Endothelial cell of umbilical vein (primary cell): Measurements from ENCODE around the gene CPOX. TPM values are rescaled to one million over a fixed set of nuclear protein-coding genes. Genes with fewer than 3 reads are reported as not detected.

Experiments used
- BruUV-seq: library from RNA; stranded (reverse); fragments of 400-500 nt; replicated peaks from 2 replicates; lab custom pipeline; 2021; lab: Mats Ljungman, UMichigan
- CTCF ChIA-PET: fragments of 300-600, 350-600 bp; sonication (Branson Sonifier 250); formaldehyde crosslinking; loops from one replicate; lab custom pipeline; 2021; ENCODE audit warnings: antibody characterized with exemption, inconsistent platforms; lab: Charles Lee
- POLR2A ChIA-PET: fragments of 300-600, 350-600 bp; sonication (Branson Sonifier 250); formaldehyde crosslinking; loops from one replicate; lab custom pipeline; 2021; ENCODE audit warnings: antibody characterized with exemption, inconsistent platforms; lab: Charles Lee
- DNase-seq: peaks from one replicate; pipeline ENCODE4 v3.0.0-alpha.2; 2011; ENCODE audit warnings: low read depth, low spot score
- FAIRE-seq: peaks from 2 replicates; lab custom pipeline; 2011; peaks lifted over from hg19 to GRCh38; lab: Jason Lieb, UNC
- H2AFZ ChIP-seq: 2 replicates; pipeline ENCODE4 v1.6.0; 2012; ENCODE audit warnings: low read depth, low read length, control low read depth, inconsistent platforms
- H3K27ac ChIP-seq: 2 replicates; pipeline ENCODE4 v1.5.1; 2011; ENCODE audit warnings: low read depth, mild to moderate bottlenecking, control low read depth, low read length, moderate library complexity; ENCODE audit not compliant: insufficient read depth
- H3K27me3 ChIP-seq, 2 experiments: 2 replicates each; pipeline versions ENCODE4 v1.6.0 to v1.6.1; 2011; ENCODE audit warnings: low read length in 2 of 2, mixed read lengths in 1 of 2; ENCODE audit not compliant: control insufficient read depth in 2 of 2, insufficient read depth in 2 of 2
- H3K36me3 ChIP-seq, 2 experiments: 2 replicates in 1 of 2; 3 replicates in 1 of 2; pipeline ENCODE4 v1.5.1; 2011; ENCODE audit warnings: low read length in 2 of 2, mild to moderate bottlenecking in 1 of 2, moderate library complexity in 1 of 2; ENCODE audit not compliant: control insufficient read depth in 2 of 2, insufficient read depth in 2 of 2; ENCODE audit errors: extremely low read depth in 1 of 2
- H3K4me1 ChIP-seq: 3 replicates; pipeline ENCODE4 v1.5.1; 2011; ENCODE audit warnings: mild to moderate bottlenecking, low read length; ENCODE audit not compliant: control insufficient read depth, insufficient read depth; ENCODE audit errors: extremely low read depth
- H3K4me2 ChIP-seq: 2 replicates; pipeline ENCODE4 v1.6.1; 2011; ENCODE audit warnings: low read length, control low read depth, mixed read lengths; ENCODE audit not compliant: insufficient read depth
- H3K4me3 ChIP-seq, 3 experiments: fragments of 200-600 bp in 1 of 3; sonication (generic), shearing (Covaris generic) in 1 of 3; replicated peaks in 1 of 3; 2 replicates each; pipeline ENCODE4 v1.5.1; 2011 to 2016; ENCODE audit warnings: control low read depth in 3 of 3, low read length in 3 of 3, mild to moderate bottlenecking in 2 of 3, inconsistent platforms in 1 of 3, low read depth in 1 of 3, moderate library complexity in 1 of 3; ENCODE audit not compliant: insufficient read depth in 1 of 3
- H3K79me2 ChIP-seq: 2 replicates; pipeline ENCODE4 v1.6.0; 2012; ENCODE audit warnings: low read length, inconsistent platforms; ENCODE audit not compliant: control insufficient read depth, insufficient read depth
- H3K9ac ChIP-seq: replicated peaks from 2 replicates; pipeline ENCODE3; 2011; ENCODE audit warnings: low read length, control low read depth; ENCODE audit not compliant: insufficient read depth; ENCODE audit errors: extremely low read depth
- H3K9me1 ChIP-seq: replicated peaks from 3 replicates; pipeline ENCODE4 v1.6.0; 2011; ENCODE audit warnings: mild to moderate bottlenecking, low read length; ENCODE audit not compliant: control insufficient read depth, insufficient read depth; ENCODE audit errors: extremely low read depth
- H3K9me3 ChIP-seq: replicated peaks from 2 replicates; pipeline ENCODE4 v1.5.1; 2012; ENCODE audit warnings: low read length, inconsistent platforms; ENCODE audit not compliant: control insufficient read depth, insufficient read depth
- H4K20me1 ChIP-seq: replicated peaks from 2 replicates; pipeline ENCODE3; 2011; ENCODE audit warnings: mild to moderate bottlenecking, low read length; ENCODE audit not compliant: control insufficient read depth, insufficient read depth; ENCODE audit errors: extremely low read depth
- EZH2 ChIP-seq: IDR thresholded peaks from 2 replicates; pipeline ENCODE4 v1.6.1; 2012; ENCODE audit warnings: borderline replicate concordance, low read depth, mild to moderate bottlenecking, moderate library complexity, low read length, inconsistent platforms; ENCODE audit not compliant: severe bottlenecking
- FOS ChIP-seq: IDR thresholded peaks from 2 replicates; pipeline ENCODE4 v1.6.1; 2011; ENCODE audit warnings: mild to moderate bottlenecking, low read length, moderate library complexity, borderline replicate concordance; ENCODE audit not compliant: insufficient read depth
- GATA2 ChIP-seq: IDR thresholded peaks from 2 replicates; pipeline ENCODE4 v1.7.0; 2011; ENCODE audit warnings: low read depth, mild to moderate bottlenecking, moderate library complexity, mixed read lengths, low read length; ENCODE audit not compliant: insufficient read length, insufficient read depth
- JUN ChIP-seq: IDR thresholded peaks from 2 replicates; pipeline ENCODE4 v1.6.1; 2011; ENCODE audit warnings: borderline replicate concordance, low read depth; ENCODE audit not compliant: insufficient read length, insufficient read depth
- MYC ChIP-seq: IDR thresholded peaks from one replicate; pipeline ENCODE4 v1.6.1; 2011; ENCODE audit warnings: mild to moderate bottlenecking, low read depth, low read length
- POLR2A ChIP-seq: IDR thresholded peaks from 2 replicates; pipeline ENCODE4 v1.6.1; 2012; ENCODE audit warnings: low read depth, mild to moderate bottlenecking, control low read depth, low read length
- POLR2AphosphoS5 ChIP-seq: IDR thresholded peaks from 2 replicates; pipeline ENCODE4 v1.6.1; 2012; ENCODE audit warnings: low read depth, mild to moderate bottlenecking, control low read depth, low read length, moderate library complexity; ENCODE audit not compliant: insufficient read depth
- dilution Hi-C: fragments of 300-500 bp; cut with MboI; formaldehyde crosslinking; loops from one replicate; pipeline ENCODE4 v1.15.0; 2019; ENCODE audit warnings: low sequenced_read_pairs; ENCODE audit not compliant: extremely low pct_ligation_motif_present
- intact Hi-C: fragments of 100-400 bp; cut with micrococcal nuclease; formaldehyde crosslinking; loops from one replicate; pipeline ENCODE4 v1.10.0; 2022
- polyA plus RNA-seq, 4 experiments: library from polyadenylated mRNA; depleted of rRNA in 3 of 4; stranded (reverse) in 3 of 4; unstranded in 1 of 4; fragments of >200 nt; gene quantifications; 2 replicates each; pipeline versions ENCODE4 v1.2.1 to v1.2.3, GENCODE V29; 2011 to 2012; ENCODE audit warnings: missing spikeins in 1 of 4
- total RNA-seq: library from RNA; stranded (reverse); gene quantifications from 2 replicates; pipeline ENCODE4 v1.2.3, GENCODE V29; 2021
- TF ChIP-seq, protein P1 (sequence below): IDR thresholded peaks from 2 replicates; pipeline ENCODE4 v1.6.1; 2011; ENCODE audit not compliant: insufficient read depth, insufficient read length
- TF ChIP-seq, protein P2 (sequence below), 2 donors: IDR thresholded peaks; 1 replicate in 1 of 2; 2 replicates in 1 of 2; pipeline ENCODE4 v1.5.1; 2011; ENCODE audit warnings: low read length in 2 of 2, mild to moderate bottlenecking in 2 of 2, moderate library complexity in 2 of 2, control low read depth in 1 of 2, inconsistent platforms in 1 of 2, low read depth in 1 of 2; ENCODE audit not compliant: insufficient read depth in 1 of 2; ENCODE audit errors: extremely low read depth in 1 of 2

Gene CPOX
- total and polyA plus RNA-seq, 2 donors (not counting 3 experiments of a cell fraction or from before 2014, with no cell fraction given), result 12.3 to 24.5 TPM

DNA sequence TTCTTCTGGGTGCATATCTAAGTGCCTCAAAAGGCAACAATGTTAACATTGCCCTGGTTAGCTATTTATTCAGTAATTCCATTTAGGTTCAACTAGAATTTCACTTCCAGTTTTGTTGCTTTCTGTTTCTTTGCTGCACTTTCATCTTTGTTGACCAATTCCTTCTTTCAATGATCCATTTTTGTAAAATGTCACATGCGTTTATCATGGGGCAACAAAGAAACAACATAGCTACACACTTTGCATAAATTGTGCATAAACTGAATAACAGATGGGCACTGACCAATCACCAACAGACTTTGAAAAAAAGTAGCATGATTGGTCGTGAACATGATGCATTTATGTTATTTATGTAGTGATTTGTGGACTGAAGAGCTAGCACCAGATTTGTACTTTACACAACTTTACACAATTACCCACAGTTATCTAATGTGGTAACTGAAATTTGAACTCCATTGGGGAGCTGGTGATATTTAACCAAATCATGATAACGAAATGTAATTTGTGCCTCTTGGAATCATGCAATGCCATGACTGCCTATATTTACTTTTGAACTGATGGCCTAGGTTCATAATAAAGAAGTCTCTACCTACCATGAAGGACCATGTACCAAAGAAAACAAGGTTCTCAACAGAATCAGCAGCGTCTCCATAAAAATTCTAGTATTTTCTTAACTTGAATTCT lies 7.1 kb upstream of the CPOX start:
- Histone ChIP-seq H3K9ac (no peak overlapping the region), H2AFZ (no peak overlapping the region), H3K79me2 (no peaks in the 10 kb centered on the region), H3K4me2 (no peak overlapping the region), H3K9me3 (no peaks in the 10 kb centered on the region), H3K4me3 (no peak overlapping the region), H3K27me3 (no peaks in the 10 kb centered on the region), H4K20me1 (no peaks in the 10 kb centered on the region), H3K9me1 (no peaks in the 10 kb centered on the region), H3K4me1 (no peaks in the 10 kb centered on the region), H3K27ac (no peak overlapping the region), H3K36me3 (no peaks in the 10 kb centered on the region)
- no TSS peak for BruUV-seq
- TF ChIP-seq JUN (no peak), GATA2 (no peak), POLR2A (no peak), FOS (no peak), EZH2 (no peak), MYC (no peak), POLR2AphosphoS5 (no peak)
- TF ChIP-seq, protein P1, sequence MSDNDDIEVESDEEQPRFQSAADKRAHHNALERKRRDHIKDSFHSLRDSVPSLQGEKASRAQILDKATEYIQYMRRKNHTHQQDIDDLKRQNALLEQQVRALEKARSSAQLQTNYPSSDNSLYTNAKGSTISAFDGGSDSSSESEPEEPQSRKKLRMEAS, result no peak
- TF ChIP-seq, protein P2, sequence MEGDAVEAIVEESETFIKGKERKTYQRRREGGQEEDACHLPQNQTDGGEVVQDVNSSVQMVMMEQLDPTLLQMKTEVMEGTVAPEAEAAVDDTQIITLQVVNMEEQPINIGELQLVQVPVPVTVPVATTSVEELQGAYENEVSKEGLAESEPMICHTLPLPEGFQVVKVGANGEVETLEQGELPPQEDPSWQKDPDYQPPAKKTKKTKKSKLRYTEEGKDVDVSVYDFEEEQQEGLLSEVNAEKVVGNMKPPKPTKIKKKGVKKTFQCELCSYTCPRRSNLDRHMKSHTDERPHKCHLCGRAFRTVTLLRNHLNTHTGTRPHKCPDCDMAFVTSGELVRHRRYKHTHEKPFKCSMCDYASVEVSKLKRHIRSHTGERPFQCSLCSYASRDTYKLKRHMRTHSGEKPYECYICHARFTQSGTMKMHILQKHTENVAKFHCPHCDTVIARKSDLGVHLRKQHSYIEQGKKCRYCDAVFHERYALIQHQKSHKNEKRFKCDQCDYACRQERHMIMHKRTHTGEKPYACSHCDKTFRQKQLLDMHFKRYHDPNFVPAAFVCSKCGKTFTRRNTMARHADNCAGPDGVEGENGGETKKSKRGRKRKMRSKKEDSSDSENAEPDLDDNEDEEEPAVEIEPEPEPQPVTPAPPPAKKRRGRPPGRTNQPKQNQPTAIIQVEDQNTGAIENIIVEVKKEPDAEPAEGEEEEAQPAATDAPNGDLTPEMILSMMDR (IDR thresholded peaks at IDR 0.05; ENCODE audit: extremely low read depth in 1 of 2, insufficient read depth in 1 of 2, low read depth in 1 of 2, low read length in 2 of 2), result no peak
- FAIRE-seq (no peak), DNase-seq (no peak)
- ChIA-PET POLR2A (no interaction called here), CTCF (interaction anchor here (1.1 to 6.2 kb wide), 5 partner anchors 7 to 394 kb away, joined by 4 to 202 read pairs (median 13); partner anchors contain the start of gene CPOX)
- dilution Hi-C loops (loop anchor here (25.0 kb wide), 1 partner anchor 212 kb away; no protein-coding TSS in a partner anchor), intact Hi-C loops (loop anchor here (5.0 to 10.0 kb wide), 2 partner anchors 192 to 574 kb away; no protein-coding TSS in a partner anchor)
